Lower lobe of right lung (tissue), 2 donors: ENCODE results near the gene RIF1. TPM values are rescaled to one million over a fixed set of nuclear protein-coding genes. Genes with fewer than 3 reads are reported as not detected.

Experiments used
- ATAC-seq, 2 donors: fragments of 200-7000 bp; cut with Tn5 transposase; one replicate each; pipeline ENCODE4 v1.9.1; 2020 to 2022; ENCODE audit warnings: mild to moderate bottlenecking in 2 of 2, moderate library complexity in 2 of 2
- DNase-seq: peaks from one replicate; pipeline ENCODE4 v3.0.0-alpha.2; 2020
- H3K27ac ChIP-seq: fragments of 200-600 bp; one replicate; pipeline ENCODE4 v1.8.0; 2022
- H3K27me3 ChIP-seq: fragments of 200-600 bp; one replicate; pipeline ENCODE4 v1.8.0; 2022; ENCODE audit warnings: low read depth
- H3K36me3 ChIP-seq: fragments of 200-600 bp; one replicate; pipeline ENCODE4 v1.8.0; 2022; ENCODE audit warnings: mild to moderate bottlenecking
- H3K4me1 ChIP-seq: fragments of 200-600 bp; one replicate; pipeline ENCODE4 v1.8.0; 2022
- H3K4me3 ChIP-seq: fragments of 200-600 bp; one replicate; pipeline ENCODE4 v1.8.0; 2022; ENCODE audit warnings: mild to moderate bottlenecking
- H3K9me3 ChIP-seq: fragments of 200-600 bp; one replicate; pipeline ENCODE4 v1.8.0; 2022
- intact Hi-C: fragments of 100-400 bp; cut with DNase I; formaldehyde crosslinking; loops from one replicate; pipeline ENCODE4 v1.11.0; 2022
- total RNA-seq: library from RNA; stranded (reverse); fragmentation: NEBNext Ultra II Directional; extraction: Animal tissue kit (Norgen Biotek cat#: 25700); gene quantifications from one replicate; pipeline ENCODE4 v1.2.1, GENCODE V29; 2021
- TF ChIP-seq, protein P1 (sequence below): fragments of 200-600 bp; IDR thresholded peaks from one replicate; pipeline ENCODE4 v1.8.0; 2022; ENCODE audit warnings: antibody characterized with exemption, mild to moderate bottlenecking
- donor health status: DM: no; HTN: yes; CAD: no; lungs with severe emphysema.

The RIF1 gene
- total RNA-seq, 1 donor from 2014 or later = 39.2 TPM

DNA sequence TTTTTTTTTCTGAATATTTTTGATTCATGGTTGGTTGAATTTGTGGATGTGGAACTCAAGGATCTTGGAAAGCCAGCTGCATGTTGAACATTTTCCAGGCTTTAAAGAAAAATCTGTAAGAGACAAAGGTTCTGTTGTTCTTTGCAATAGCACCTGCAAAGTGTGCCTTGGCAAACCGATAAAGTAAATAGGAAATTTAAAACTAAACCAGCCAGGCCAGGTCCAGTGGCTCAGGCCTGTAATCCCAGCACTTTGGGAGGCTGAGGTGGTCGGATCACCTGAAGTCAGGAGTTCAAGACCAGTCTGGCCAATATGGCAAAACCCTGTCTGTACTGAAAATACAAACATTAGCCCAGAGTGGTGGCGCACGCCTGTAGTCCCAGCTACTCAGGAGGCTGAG is 74.4 kb downstream of the RIF1 start:
- H3K27ac ChIP-seq = no peak overlapping the region
- H3K36me3 ChIP-seq = peaks cover 25% of the 10 kb centered on the region

DNA sequence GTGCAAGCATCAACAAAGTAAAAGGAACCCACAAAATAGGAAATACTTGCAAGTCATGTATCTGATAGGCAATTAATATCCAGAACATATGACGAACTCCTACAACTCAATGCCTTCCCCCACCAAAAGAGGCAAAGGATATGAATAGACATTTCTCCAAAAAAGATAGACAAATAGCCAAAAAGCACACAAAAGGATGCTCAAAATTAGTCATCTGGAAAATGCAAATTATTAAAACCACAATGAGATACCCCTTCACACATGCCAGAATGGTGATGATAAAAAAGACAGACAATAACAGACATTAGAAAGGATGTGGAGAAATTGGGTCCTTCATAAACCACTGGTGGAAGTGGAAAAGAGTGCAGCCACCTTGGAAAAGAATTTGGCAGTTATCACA is 76.4 kb downstream of the RIF1 start:
- ATAC-seq (no peak), DNase-seq (no peak)
- Histone ChIP-seq H3K4me3 (no peak overlapping the region), H3K4me1 (no peaks in the 10 kb centered on the region), H3K27ac (no peak overlapping the region), H3K9me3 (no peaks in the 10 kb centered on the region), H3K27me3 (no peaks in the 10 kb centered on the region), H3K36me3 (peaks cover 22% of the 10 kb centered on the region)
- intact Hi-C loops = no loop called here
- TF ChIP-seq, protein P1, sequence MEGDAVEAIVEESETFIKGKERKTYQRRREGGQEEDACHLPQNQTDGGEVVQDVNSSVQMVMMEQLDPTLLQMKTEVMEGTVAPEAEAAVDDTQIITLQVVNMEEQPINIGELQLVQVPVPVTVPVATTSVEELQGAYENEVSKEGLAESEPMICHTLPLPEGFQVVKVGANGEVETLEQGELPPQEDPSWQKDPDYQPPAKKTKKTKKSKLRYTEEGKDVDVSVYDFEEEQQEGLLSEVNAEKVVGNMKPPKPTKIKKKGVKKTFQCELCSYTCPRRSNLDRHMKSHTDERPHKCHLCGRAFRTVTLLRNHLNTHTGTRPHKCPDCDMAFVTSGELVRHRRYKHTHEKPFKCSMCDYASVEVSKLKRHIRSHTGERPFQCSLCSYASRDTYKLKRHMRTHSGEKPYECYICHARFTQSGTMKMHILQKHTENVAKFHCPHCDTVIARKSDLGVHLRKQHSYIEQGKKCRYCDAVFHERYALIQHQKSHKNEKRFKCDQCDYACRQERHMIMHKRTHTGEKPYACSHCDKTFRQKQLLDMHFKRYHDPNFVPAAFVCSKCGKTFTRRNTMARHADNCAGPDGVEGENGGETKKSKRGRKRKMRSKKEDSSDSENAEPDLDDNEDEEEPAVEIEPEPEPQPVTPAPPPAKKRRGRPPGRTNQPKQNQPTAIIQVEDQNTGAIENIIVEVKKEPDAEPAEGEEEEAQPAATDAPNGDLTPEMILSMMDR = no peak

More for the DNA sequence above, 74.4 kb downstream of the RIF1 start:
- intact Hi-C loops = no loop called here
- TF ChIP-seq, protein P1 = no peak
- ATAC-seq = no peak
- Histone ChIP-seq H3K27me3 (no peaks in the 10 kb centered on the region), H3K4me3 (no peak overlapping the region), H3K9me3 (no peaks in the 10 kb centered on the region), H3K4me1 (no peaks in the 10 kb centered on the region)
- no peak for DNase-seq

DNA sequence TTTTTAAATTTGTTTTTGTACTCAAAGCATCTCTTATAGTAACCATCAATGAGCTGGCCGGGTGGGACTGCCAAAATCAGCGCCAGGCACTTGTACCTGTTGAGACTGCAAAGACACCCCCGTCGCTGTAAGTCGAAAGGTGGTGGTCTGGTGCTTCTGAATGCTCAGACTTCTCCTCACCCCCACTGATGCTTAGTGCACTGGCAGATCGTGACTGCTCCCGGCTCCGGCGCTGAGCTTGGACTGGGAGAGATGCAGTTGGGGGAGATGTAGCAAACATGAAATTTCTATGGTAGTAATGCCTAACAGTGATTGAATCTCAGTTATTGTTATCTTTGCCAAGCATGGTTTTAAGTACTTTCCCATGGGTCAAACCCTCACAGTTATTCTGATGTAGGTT is 80.6 kb downstream of the RIF1 start:
- DNase-seq (no peak), ATAC-seq (no peak)
- Histone ChIP-seq H3K27me3 (no peaks in the 10 kb centered on the region), H3K4me3 (no peak overlapping the region), H3K9me3 (no peaks in the 10 kb centered on the region), H3K4me1 (no peaks in the 10 kb centered on the region), H3K36me3 (no peaks in the 10 kb centered on the region), H3K27ac (no peak overlapping the region)
- intact Hi-C loops = no loop called here
- TF ChIP-seq, protein P1 = no peak

DNA sequence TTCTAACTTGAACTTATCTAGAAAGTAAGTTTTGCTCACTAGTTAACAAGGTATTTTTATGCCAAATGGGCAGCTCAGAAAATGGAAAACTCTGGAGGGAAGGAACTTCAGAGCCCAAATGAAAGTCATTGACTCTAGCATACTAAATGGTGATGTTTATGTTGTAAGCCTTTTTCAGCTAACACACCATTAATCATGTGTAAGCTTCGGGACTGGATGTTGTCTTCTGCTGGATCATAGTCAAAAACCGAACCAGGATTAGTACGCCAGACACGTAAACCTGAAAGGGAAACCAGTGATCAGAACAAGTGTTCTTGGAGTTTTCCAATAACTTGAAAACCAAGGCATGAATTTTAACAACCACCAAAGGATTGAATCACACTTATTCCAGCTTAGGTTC is 81.8 kb downstream of the RIF1 start:
- Histone ChIP-seq H3K27me3 (no peaks in the 10 kb centered on the region), H3K4me1 (no peaks in the 10 kb centered on the region), H3K9me3 (no peaks in the 10 kb centered on the region), H3K27ac (no peak overlapping the region), H3K4me3 (no peak overlapping the region), H3K36me3 (no peaks in the 10 kb centered on the region)
- no peak for DNase-seq
- no peak for ATAC-seq
- intact Hi-C loops = no loop called here
- TF ChIP-seq, protein P1 = no peak

DNA sequence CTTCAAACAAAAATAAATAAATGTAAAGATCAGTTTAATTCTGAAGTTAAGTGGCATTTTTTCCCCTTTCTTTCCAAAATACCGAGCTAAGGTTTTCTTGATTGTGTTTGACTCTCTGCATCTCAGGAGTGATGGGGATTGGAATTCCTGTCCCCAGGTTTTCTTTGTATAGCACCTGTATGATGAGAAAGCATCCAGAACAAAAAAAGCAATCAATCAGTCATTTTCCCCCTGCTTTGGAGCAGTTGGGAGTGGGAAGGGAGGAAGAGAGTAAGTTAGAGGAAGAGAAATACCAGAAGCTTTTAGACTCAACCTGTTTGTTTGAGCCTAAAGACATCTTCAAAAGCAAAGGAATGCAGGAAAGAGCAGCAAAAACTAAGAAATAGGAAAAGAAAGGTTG is 88.5 kb downstream of the RIF1 start:
- no peaks in the 10 kb centered on the region for H3K27me3 ChIP-seq
- no peaks in the 10 kb centered on the region for H3K36me3 ChIP-seq
- H3K9me3 ChIP-seq = no peaks in the 10 kb centered on the region
- DNase-seq (no peak), ATAC-seq (no peak)
- TF ChIP-seq, protein P1 = no peak
- H3K4me3 ChIP-seq = no peak overlapping the region
- H3K27ac ChIP-seq = no peak overlapping the region
- H3K4me1 ChIP-seq = no peaks in the 10 kb centered on the region
- intact Hi-C loops = no loop called here

DNA sequence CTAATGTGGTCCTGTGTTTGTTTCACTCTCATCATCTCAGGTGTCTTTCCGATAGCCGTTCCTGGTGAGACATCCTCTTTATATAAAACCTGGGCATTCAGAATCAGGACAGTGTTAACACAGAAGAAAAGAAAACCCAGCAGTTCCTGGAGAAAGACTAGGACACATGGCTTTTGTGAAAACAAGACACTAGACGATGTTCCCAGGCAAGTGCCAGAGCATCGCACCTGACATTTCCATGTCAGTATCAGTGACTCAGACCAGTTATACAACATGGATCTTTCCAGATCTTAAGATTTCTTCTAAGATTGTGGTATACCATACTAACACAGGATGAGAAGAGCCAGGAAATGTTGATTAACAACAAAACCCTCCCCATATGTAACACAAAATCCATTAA is 96.5 kb downstream of the RIF1 start:
- Histone ChIP-seq H3K4me3 (no peak overlapping the region), H3K4me1 (no peaks in the 10 kb centered on the region), H3K36me3 (no peaks in the 10 kb centered on the region), H3K9me3 (no peaks in the 10 kb centered on the region), H3K27me3 (no peaks in the 10 kb centered on the region), H3K27ac (no peak overlapping the region)
- TF ChIP-seq, protein P1 = no peak
- no peak for ATAC-seq
- DNase-seq = no peak
- intact Hi-C loops = no loop called here
